HG02852 (cell line): ENCODE results near the gene PMS2.
"Not testable (repeated sequence)": the region's sequence is repeated elsewhere in the genome, so short reads cannot be mapped to it uniquely, and the experiment has no call there.

Experiments
- ATAC-seq: cut with Tn5 transposase; IDR thresholded peaks from one replicate; pipeline ENCODE4 v1.9.1; 2021; ENCODE audit warnings: mild to moderate bottlenecking, moderate library complexity; ENCODE audit not compliant: unreplicated experiment

The PMS2 gene

GRCh38 chr7:6015917-6016652, 7.2 kb upstream of the PMS2 start:
- ATAC-seq = no peak

GRCh38 chr7:6012355-6013104, 3.7 kb upstream of the PMS2 start:
- no peak for ATAC-seq

- ATAC-seq = no peak
These were observed 2.7 kb upstream of the PMS2 start for GRCh38 chr7:6011541-6011940.

- not testable (repeated sequence) for ATAC-seq
These were observed 1.5 kb upstream of the PMS2 start for GRCh38 chr7:6010370-6010769.

GRCh38 chr7:6007835-6008590, 836 bp downstream of the PMS2 start:
- ATAC-seq = not testable (repeated sequence)

- ATAC-seq = no peak
These were observed 1.5 kb downstream of the PMS2 start for GRCh38 chr7:6007386-6007785.

- no peak for ATAC-seq
These were observed 11.5 kb downstream of the PMS2 start for GRCh38 chr7:5997210-5997808.

- ATAC-seq = not testable (repeated sequence)
These were observed 21.8 kb downstream of the PMS2 start for GRCh38 chr7:5987061-5987460.

GRCh38 chr7:5979680-5980314, 29.1 kb downstream of the PMS2 start:
- ATAC-seq = not testable (repeated sequence)

- not testable (repeated sequence) for ATAC-seq
These were observed 35.3 kb downstream of the PMS2 start for GRCh38 chr7:5973580-5973979.

- not testable (repeated sequence) for ATAC-seq
These were observed 38.4 kb downstream of the PMS2 start, which contains the start of gene RSPH10B for GRCh38 chr7:5970347-5970911. Gene RSPH10B (minus strand): TSS chr7:5970689. CDS start chr7:5967116, 3,573 bp downstream.

- ATAC-seq = not testable (repeated sequence)
These were observed 45.0 kb downstream of the PMS2 start for GRCh38 chr7:5963810-5964209.

- ATAC-seq = not testable (repeated sequence)
These were observed 45.6 kb downstream of the PMS2 start for GRCh38 chr7:5963205-5963604.

GRCh38 chr7:5934945-5935450, 73.9 kb downstream of the PMS2 start:
- ATAC-seq = not testable (repeated sequence)

- ATAC-seq = not testable (repeated sequence)
These were observed 76.8 kb downstream of the PMS2 start for GRCh38 chr7:5931905-5932644.

- ATAC-seq = not testable (repeated sequence)
These were observed 77.6 kb downstream of the PMS2 start for GRCh38 chr7:5931250-5931649.

GRCh38 chr7:5930290-5930689, 78.6 kb downstream of the PMS2 start:
- ATAC-seq = not testable (repeated sequence)

GRCh38 chr7:5926263-5926870, 82.5 kb downstream of the PMS2 start:
- ATAC-seq = not testable (repeated sequence)

- not testable (repeated sequence) for ATAC-seq
These were observed 84.2 kb downstream of the PMS2 start for GRCh38 chr7:5924630-5925029.
